Mesodermal cell (in vitro differentiated cells): ENCODE measurements around the gene DUSP1.
"Not testable (repeated sequence)": the region's sequence is repeated elsewhere in the genome, so short reads cannot be mapped to it uniquely, and the experiment has no call there.

Source experiments
- H3K27ac ChIP-seq: 2 replicates; pipeline ENCODE4 v1.7.0; 2013; ENCODE audit warnings: mild to moderate bottlenecking, low read depth, low read length, moderate library complexity; ENCODE audit not compliant: severe bottlenecking
- H3K36me3 ChIP-seq: 2 replicates; pipeline ENCODE4 v1.7.1; 2013; ENCODE audit warnings: mild to moderate bottlenecking, low read length, moderate library complexity; ENCODE audit not compliant: control insufficient read depth, insufficient read depth
- H3K4me1 ChIP-seq: one replicate; pipeline ENCODE4 v1.7.1; 2013; ENCODE audit warnings: mild to moderate bottlenecking, low read length; ENCODE audit not compliant: insufficient read depth, control insufficient read depth, poor library complexity, severe bottlenecking
- H3K4me3 ChIP-seq: 2 replicates; pipeline ENCODE4 v1.7.0; 2013; ENCODE audit warnings: low read length, control low read depth, mild to moderate bottlenecking; ENCODE audit not compliant: insufficient read depth, poor library complexity, severe bottlenecking; ENCODE audit errors: extremely low read depth
- H3K9me3 ChIP-seq: 2 replicates; pipeline ENCODE4 v1.7.1; 2013; ENCODE audit warnings: mild to moderate bottlenecking, low read length, moderate library complexity; ENCODE audit not compliant: control insufficient read depth
- WGBS, 2 experiments: methylation state at CpG; one replicate each; pipeline ENCODE4 v1.1.5; 2013; ENCODE audit warnings: missing lambda C conversion rate in 2 of 2; ENCODE audit not compliant: insufficient coverage in 2 of 2; 5-methylcytosine and 5-hydroxymethylcytosine counted together

Gene DUSP1

GRCh38 chr5:172787538-172787937 is 16.5 kb upstream of the DUSP1 start:
- not testable (repeated sequence) for H3K9me3 ChIP-seq, H3K36me3 ChIP-seq, H3K27ac ChIP-seq, H3K4me3 ChIP-seq
- H3K4me1 ChIP-seq, result peaks cover 16% of the 10 kb centered on the region
- WGBS, 2 experiments, result 33 to 60% methylated on average over 1 of the region's 3 CpGs

- WGBS, 2 experiments, result 93 to 97% methylated on average over 5 to 6 of the region's 9 CpGs
- Histone ChIP-seq H3K36me3 (no peaks in the 10 kb centered on the region), H3K4me3 (no peak overlapping the region), H3K27ac (no peak overlapping the region), H3K9me3 (no peaks in the 10 kb centered on the region), H3K4me1 (peaks cover 14% of the 10 kb centered on the region)
Observed at GRCh38 chr5:172786736-172787462, 15.9 kb upstream of the DUSP1 start.

GRCh38 chr5:172785429-172786088 is 14.6 kb upstream of the DUSP1 start:
- peaks cover 14% of the 10 kb centered on the region for H3K4me1 ChIP-seq
- WGBS, 2 experiments, result 89 to 93% methylated on average over 3 of the region's 7 CpGs
- H3K4me3 ChIP-seq, result no peak overlapping the region
- no peak overlapping the region for H3K27ac ChIP-seq
- no peaks in the 10 kb centered on the region for H3K9me3 ChIP-seq
- no peaks in the 10 kb centered on the region for H3K36me3 ChIP-seq

GRCh38 chr5:172784162-172784561 is 13.2 kb upstream of the DUSP1 start:
- H3K36me3 ChIP-seq, H3K4me1 ChIP-seq: not testable (repeated sequence)
- 81 to 100% methylated on average over 2 to 4 of the region's 4 CpGs for WGBS, 2 experiments

GRCh38 chr5:172783319-172783718 is 12.3 kb upstream of the DUSP1 start:
- not testable (repeated sequence) for H3K27ac ChIP-seq, H3K4me1 ChIP-seq, H3K36me3 ChIP-seq, H3K9me3 ChIP-seq, H3K4me3 ChIP-seq
- 83 to 100% methylated on average over 4 of the region's 5 CpGs for WGBS, 2 experiments

More at GRCh38 chr5:172784162-172784561, 13.2 kb upstream of the DUSP1 start:
- H3K27ac ChIP-seq, H3K9me3 ChIP-seq, H3K4me3 ChIP-seq: not testable (repeated sequence)

GRCh38 chr5:172782169-172783039 is 11.4 kb upstream of the DUSP1 start:
- WGBS, 2 experiments, result 93 to 96% methylated on average over 2 to 5 of the region's 7 CpGs
- no peak overlapping the region for H3K27ac ChIP-seq
- no peak overlapping the region for H3K4me3 ChIP-seq
- H3K36me3 ChIP-seq, result no peaks in the 10 kb centered on the region
- H3K4me1 ChIP-seq, result no peaks in the 10 kb centered on the region
- no peaks in the 10 kb centered on the region for H3K9me3 ChIP-seq

GRCh38 chr5:172779691-172780341 is 8.8 kb upstream of the DUSP1 start:
- H3K4me1 ChIP-seq, result no peaks in the 10 kb centered on the region
- no peaks in the 10 kb centered on the region for H3K36me3 ChIP-seq
- 100% methylated on average over 3 to 4 of the region's 5 CpGs for WGBS, 2 experiments
- no peak overlapping the region for H3K4me3 ChIP-seq
- no peaks in the 10 kb centered on the region for H3K9me3 ChIP-seq
- H3K27ac ChIP-seq, result no peak overlapping the region

- H3K4me1 ChIP-seq, result peaks cover 10% of the 10 kb centered on the region
- H3K4me3 ChIP-seq, result no peak overlapping the region
- no peaks in the 10 kb centered on the region for H3K36me3 ChIP-seq
- 85 to 91% methylated on average over 9 to 12 of the region's 13 CpGs for WGBS, 2 experiments
- no peak overlapping the region for H3K27ac ChIP-seq
- H3K9me3 ChIP-seq, result no peaks in the 10 kb centered on the region
Observed at GRCh38 chr5:172777881-172778814, 7.2 kb upstream of the DUSP1 start.

- H3K4me1 ChIP-seq, result peaks cover 19% of the 10 kb centered on the region
- no peak overlapping the region for H3K4me3 ChIP-seq
- H3K27ac ChIP-seq, result no peak overlapping the region
- 95% methylated on average over 2 of the region's 2 CpGs; no CpG with 5 or more reads in 1 of the 2 experiments for WGBS, 2 experiments
- H3K36me3 ChIP-seq, result no peaks in the 10 kb centered on the region
- no peaks in the 10 kb centered on the region for H3K9me3 ChIP-seq
Observed at GRCh38 chr5:172776235-172776594, 5.2 kb upstream of the DUSP1 start.
